Endothelial cell of umbilical vein (primary cell): ENCODE results near the gene NETO1. TPM values are rescaled to one million over a fixed set of nuclear protein-coding genes. Genes with fewer than 3 reads are reported as not detected.

Source experiments
- BruUV-seq: library from RNA; stranded (reverse); fragments of 400-500 nt; replicated peaks from 2 replicates; lab custom pipeline; 2021; lab: Mats Ljungman, UMichigan
- CTCF ChIA-PET: fragments of 300-600, 350-600 bp; sonication (Branson Sonifier 250); formaldehyde crosslinking; loops from one replicate; lab custom pipeline; 2021; ENCODE audit warnings: antibody characterized with exemption, inconsistent platforms; lab: Charles Lee
- POLR2A ChIA-PET: fragments of 300-600, 350-600 bp; sonication (Branson Sonifier 250); formaldehyde crosslinking; loops from one replicate; lab custom pipeline; 2021; ENCODE audit warnings: antibody characterized with exemption, inconsistent platforms; lab: Charles Lee
- DNase-seq: peaks from one replicate; pipeline ENCODE4 v3.0.0-alpha.2; 2011; ENCODE audit warnings: low read depth, low spot score
- FAIRE-seq: peaks from 2 replicates; lab custom pipeline; 2011; peaks lifted over from hg19 to GRCh38; lab: Jason Lieb, UNC
- H2AFZ ChIP-seq: 2 replicates; pipeline ENCODE4 v1.6.0; 2012; ENCODE audit warnings: low read depth, low read length, control low read depth, inconsistent platforms
- H3K27ac ChIP-seq: 2 replicates; pipeline ENCODE4 v1.5.1; 2011; ENCODE audit warnings: low read depth, mild to moderate bottlenecking, control low read depth, low read length, moderate library complexity; ENCODE audit not compliant: insufficient read depth
- H3K27me3 ChIP-seq, 2 experiments: 2 replicates each; pipeline versions ENCODE4 v1.6.0 to v1.6.1; 2011; ENCODE audit warnings: low read length in 2 of 2, mixed read lengths in 1 of 2; ENCODE audit not compliant: control insufficient read depth in 2 of 2, insufficient read depth in 2 of 2
- H3K36me3 ChIP-seq, 2 experiments: 2 replicates in 1 of 2; 3 replicates in 1 of 2; pipeline ENCODE4 v1.5.1; 2011; ENCODE audit warnings: low read length in 2 of 2, mild to moderate bottlenecking in 1 of 2, moderate library complexity in 1 of 2; ENCODE audit not compliant: control insufficient read depth in 2 of 2, insufficient read depth in 2 of 2; ENCODE audit errors: extremely low read depth in 1 of 2
- H3K4me1 ChIP-seq: 3 replicates; pipeline ENCODE4 v1.5.1; 2011; ENCODE audit warnings: mild to moderate bottlenecking, low read length; ENCODE audit not compliant: control insufficient read depth, insufficient read depth; ENCODE audit errors: extremely low read depth
- H3K4me2 ChIP-seq: 2 replicates; pipeline ENCODE4 v1.6.1; 2011; ENCODE audit warnings: low read length, control low read depth, mixed read lengths; ENCODE audit not compliant: insufficient read depth
- H3K4me3 ChIP-seq, 3 experiments: fragments of 200-600 bp in 1 of 3; sonication (generic), shearing (Covaris generic) in 1 of 3; replicated peaks in 1 of 3; 2 replicates each; pipeline ENCODE4 v1.5.1; 2011 to 2016; ENCODE audit warnings: control low read depth in 3 of 3, low read length in 3 of 3, mild to moderate bottlenecking in 2 of 3, inconsistent platforms in 1 of 3, low read depth in 1 of 3, moderate library complexity in 1 of 3; ENCODE audit not compliant: insufficient read depth in 1 of 3
- H3K79me2 ChIP-seq: 2 replicates; pipeline ENCODE4 v1.6.0; 2012; ENCODE audit warnings: low read length, inconsistent platforms; ENCODE audit not compliant: control insufficient read depth, insufficient read depth
- H3K9ac ChIP-seq: replicated peaks from 2 replicates; pipeline ENCODE3; 2011; ENCODE audit warnings: low read length, control low read depth; ENCODE audit not compliant: insufficient read depth; ENCODE audit errors: extremely low read depth
- H3K9me1 ChIP-seq: replicated peaks from 3 replicates; pipeline ENCODE4 v1.6.0; 2011; ENCODE audit warnings: mild to moderate bottlenecking, low read length; ENCODE audit not compliant: control insufficient read depth, insufficient read depth; ENCODE audit errors: extremely low read depth
- H3K9me3 ChIP-seq: replicated peaks from 2 replicates; pipeline ENCODE4 v1.5.1; 2012; ENCODE audit warnings: low read length, inconsistent platforms; ENCODE audit not compliant: control insufficient read depth, insufficient read depth
- H4K20me1 ChIP-seq: replicated peaks from 2 replicates; pipeline ENCODE3; 2011; ENCODE audit warnings: mild to moderate bottlenecking, low read length; ENCODE audit not compliant: control insufficient read depth, insufficient read depth; ENCODE audit errors: extremely low read depth
- CTCF ChIP-seq, 2 donors: IDR thresholded peaks; 1 replicate in 1 of 2; 2 replicates in 1 of 2; pipeline ENCODE4 v1.5.1; 2011; ENCODE audit warnings: low read length in 2 of 2, mild to moderate bottlenecking in 2 of 2, moderate library complexity in 2 of 2, control low read depth in 1 of 2, inconsistent platforms in 1 of 2, low read depth in 1 of 2; ENCODE audit not compliant: insufficient read depth in 1 of 2; ENCODE audit errors: extremely low read depth in 1 of 2
- EZH2 ChIP-seq: IDR thresholded peaks from 2 replicates; pipeline ENCODE4 v1.6.1; 2012; ENCODE audit warnings: borderline replicate concordance, low read depth, mild to moderate bottlenecking, moderate library complexity, low read length, inconsistent platforms; ENCODE audit not compliant: severe bottlenecking
- FOS ChIP-seq: IDR thresholded peaks from 2 replicates; pipeline ENCODE4 v1.6.1; 2011; ENCODE audit warnings: mild to moderate bottlenecking, low read length, moderate library complexity, borderline replicate concordance; ENCODE audit not compliant: insufficient read depth
- GATA2 ChIP-seq: IDR thresholded peaks from 2 replicates; pipeline ENCODE4 v1.7.0; 2011; ENCODE audit warnings: low read depth, mild to moderate bottlenecking, moderate library complexity, mixed read lengths, low read length; ENCODE audit not compliant: insufficient read length, insufficient read depth
- JUN ChIP-seq: IDR thresholded peaks from 2 replicates; pipeline ENCODE4 v1.6.1; 2011; ENCODE audit warnings: borderline replicate concordance, low read depth; ENCODE audit not compliant: insufficient read length, insufficient read depth
- MYC ChIP-seq: IDR thresholded peaks from one replicate; pipeline ENCODE4 v1.6.1; 2011; ENCODE audit warnings: mild to moderate bottlenecking, low read depth, low read length
- POLR2A ChIP-seq: IDR thresholded peaks from 2 replicates; pipeline ENCODE4 v1.6.1; 2012; ENCODE audit warnings: low read depth, mild to moderate bottlenecking, control low read depth, low read length
- POLR2AphosphoS5 ChIP-seq: IDR thresholded peaks from 2 replicates; pipeline ENCODE4 v1.6.1; 2012; ENCODE audit warnings: low read depth, mild to moderate bottlenecking, control low read depth, low read length, moderate library complexity; ENCODE audit not compliant: insufficient read depth
- dilution Hi-C: fragments of 300-500 bp; cut with MboI; formaldehyde crosslinking; loops from one replicate; pipeline ENCODE4 v1.15.0; 2019; ENCODE audit warnings: low sequenced_read_pairs; ENCODE audit not compliant: extremely low pct_ligation_motif_present
- intact Hi-C: fragments of 100-400 bp; cut with micrococcal nuclease; formaldehyde crosslinking; loops from one replicate; pipeline ENCODE4 v1.10.0; 2022
- polyA plus RNA-seq, 4 experiments: library from polyadenylated mRNA; depleted of rRNA in 3 of 4; stranded (reverse) in 3 of 4; unstranded in 1 of 4; fragments of >200 nt; gene quantifications; 2 replicates each; pipeline versions ENCODE4 v1.2.1 to v1.2.3, GENCODE V29; 2011 to 2012; ENCODE audit warnings: missing spikeins in 1 of 4
- total RNA-seq: library from RNA; stranded (reverse); gene quantifications from 2 replicates; pipeline ENCODE4 v1.2.3, GENCODE V29; 2021
- TF ChIP-seq, protein P1 (sequence below): IDR thresholded peaks from 2 replicates; pipeline ENCODE4 v1.6.1; 2011; ENCODE audit not compliant: insufficient read depth, insufficient read length

Gene NETO1
- total and polyA plus RNA-seq, 2 donors (not counting 3 experiments of a cell fraction or from before 2014, with no cell fraction given), result not detected

DNA sequence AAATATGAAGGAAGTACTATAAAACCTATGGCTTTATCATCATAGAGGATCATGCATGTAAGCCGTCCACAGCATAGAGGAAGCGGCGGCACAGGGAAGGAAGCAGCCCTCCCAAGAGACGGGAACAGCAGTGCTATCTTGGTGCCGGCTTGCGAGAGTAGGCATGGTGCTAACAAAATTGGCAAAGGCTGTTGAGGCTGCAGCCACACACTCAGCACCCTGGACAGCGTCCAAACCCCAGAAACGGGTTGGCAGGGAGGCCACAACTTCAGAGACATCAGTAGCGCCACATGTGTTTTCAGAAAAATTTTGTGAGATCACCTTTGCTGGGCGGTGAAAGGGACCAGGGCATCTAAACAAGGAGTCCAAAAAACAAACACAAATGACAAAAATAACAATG is 37.7 kb downstream of the NETO1 start:
- BruUV-seq, result no TSS peak
- no peaks in the 10 kb centered on the region for H3K27me3 ChIP-seq
- dilution Hi-C loops (no loop called here), intact Hi-C loops (no loop called here)
- FAIRE-seq (no peak), DNase-seq (no peak)
- POLR2A ChIA-PET, result no interaction called here
- no peaks in the 10 kb centered on the region for H3K79me2 ChIP-seq
- TF ChIP-seq, protein P1, sequence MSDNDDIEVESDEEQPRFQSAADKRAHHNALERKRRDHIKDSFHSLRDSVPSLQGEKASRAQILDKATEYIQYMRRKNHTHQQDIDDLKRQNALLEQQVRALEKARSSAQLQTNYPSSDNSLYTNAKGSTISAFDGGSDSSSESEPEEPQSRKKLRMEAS, result no peak
- TF ChIP-seq MYC (no peak), JUN (no peak), EZH2 (no peak), GATA2 (no peak), FOS (no peak), CTCF (IDR thresholded peaks at IDR 0.05; ENCODE audit: extremely low read depth in 1 of 2, insufficient read depth in 1 of 2, low read depth in 1 of 2, low read length in 2 of 2) (no peak), POLR2AphosphoS5 (no peak), POLR2A (no peak)
- H3K9me1 ChIP-seq, result no peaks in the 10 kb centered on the region
- no peak overlapping the region for H3K4me3 ChIP-seq
- H3K9me3 ChIP-seq, result peaks cover 5% of the 10 kb centered on the region
- no peak overlapping the region for H3K4me2 ChIP-seq
- H3K9ac ChIP-seq, result no peak overlapping the region
- no peaks in the 10 kb centered on the region for H4K20me1 ChIP-seq
- no peak overlapping the region for H3K27ac ChIP-seq
- CTCF ChIA-PET, result no interaction called here
- H2AFZ ChIP-seq, result no peak overlapping the region
- no peaks in the 10 kb centered on the region for H3K36me3 ChIP-seq
- H3K4me1 ChIP-seq, result no peaks in the 10 kb centered on the region
